ENCODE measurements around the gene UBE2J2.

DNA sequence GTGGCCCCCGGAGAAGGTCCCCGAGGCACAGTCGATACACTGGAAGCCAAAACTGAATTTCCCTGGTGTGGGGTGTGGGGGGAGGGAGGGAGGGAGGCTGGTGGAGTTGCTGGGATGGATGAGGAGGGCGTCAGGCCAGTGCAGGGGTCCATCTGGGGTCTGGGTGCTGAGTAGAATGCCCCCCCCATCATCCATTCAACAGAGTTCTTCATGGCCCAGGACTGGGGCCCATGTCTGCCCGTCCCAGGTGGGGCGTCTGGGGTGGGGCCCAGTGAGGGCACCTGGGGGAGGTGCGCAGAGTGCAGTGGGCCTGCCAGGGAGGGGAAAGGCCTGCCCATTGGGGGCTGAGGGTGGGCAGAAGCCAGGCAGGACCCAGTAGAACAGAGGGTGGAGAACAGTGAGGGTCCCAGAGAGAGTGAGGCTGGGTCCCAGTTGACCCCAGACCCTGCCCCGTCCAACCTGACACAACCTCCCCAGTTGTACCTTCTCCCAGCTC lies 69.2 kb downstream of the UBE2J2 start:
- TF ChIP-seq, protein P1, sequence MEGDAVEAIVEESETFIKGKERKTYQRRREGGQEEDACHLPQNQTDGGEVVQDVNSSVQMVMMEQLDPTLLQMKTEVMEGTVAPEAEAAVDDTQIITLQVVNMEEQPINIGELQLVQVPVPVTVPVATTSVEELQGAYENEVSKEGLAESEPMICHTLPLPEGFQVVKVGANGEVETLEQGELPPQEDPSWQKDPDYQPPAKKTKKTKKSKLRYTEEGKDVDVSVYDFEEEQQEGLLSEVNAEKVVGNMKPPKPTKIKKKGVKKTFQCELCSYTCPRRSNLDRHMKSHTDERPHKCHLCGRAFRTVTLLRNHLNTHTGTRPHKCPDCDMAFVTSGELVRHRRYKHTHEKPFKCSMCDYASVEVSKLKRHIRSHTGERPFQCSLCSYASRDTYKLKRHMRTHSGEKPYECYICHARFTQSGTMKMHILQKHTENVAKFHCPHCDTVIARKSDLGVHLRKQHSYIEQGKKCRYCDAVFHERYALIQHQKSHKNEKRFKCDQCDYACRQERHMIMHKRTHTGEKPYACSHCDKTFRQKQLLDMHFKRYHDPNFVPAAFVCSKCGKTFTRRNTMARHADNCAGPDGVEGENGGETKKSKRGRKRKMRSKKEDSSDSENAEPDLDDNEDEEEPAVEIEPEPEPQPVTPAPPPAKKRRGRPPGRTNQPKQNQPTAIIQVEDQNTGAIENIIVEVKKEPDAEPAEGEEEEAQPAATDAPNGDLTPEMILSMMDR (IDR thresholded peaks at IDR 0.05), result no peak
- TF ChIP-seq POLR2A (IDR thresholded peaks at IDR 0.05), result no peak

Data from testis (tissue), 2 donors.